Posterior cingulate gyrus (tissue), 11 donors: ENCODE measurements around the gene GALE.
A peak's percentile ranks its signal among the peaks of the same experiment; 100 is the strongest.
"Not testable (repeated sequence)": the region's sequence is repeated elsewhere in the genome, so short reads cannot be mapped to it uniquely, and the experiment has no call there.

ENCODE experiments used
- DNase-seq, 10 donors: peaks; one replicate each; pipeline versions ENCODE4 v3.0.0 to v3.0.0-alpha.2; 2020 to 2021; ENCODE audit warnings: mixed read lengths in 3 of 10
- intact Hi-C: fragments of 100-400 bp; cut with DNase I; formaldehyde crosslinking; loops from one replicate; pipeline ENCODE4 v1.15.1; 2023

GALE gene

GRCh38 chr1:23800400-23801337 is at the start of gene GALE:
GALE (minus strand) TSS chr1:23800754; CDS start chr1:23799007, 1,747 bp downstream.
- peak; percentile 93 to 99 (median 95) for DNase-seq
- intact Hi-C loops = loop anchor here (1.0 to 5.0 kb wide), 3 partner anchors 9 to 67 kb away; partner anchors contain the start of genes FUCA1, LYPLA2 and PITHD1

GRCh38 chr1:23848673-23849616 is 48.4 kb upstream of the GALE start:
- DNase-seq = no peak

GRCh38 chr1:23847482-23848095 is 47.0 kb upstream of the GALE start:
- intact Hi-C loops, DNase-seq: not testable (repeated sequence)

More at GRCh38 chr1:23848673-23849616, 48.4 kb upstream of the GALE start:
- intact Hi-C loops = no loop called here

GRCh38 chr1:23845163-23845562 is 44.6 kb upstream of the GALE start:
- no peak for DNase-seq
- intact Hi-C loops = no loop called here

- intact Hi-C loops = no loop called here
- DNase-seq = no peak
Observed at GRCh38 chr1:23843644-23844043, 43.1 kb upstream of the GALE start.

- peak in 8 of 10 donors; percentile 34 to 89 (median 44) for DNase-seq
- intact Hi-C loops = no loop called here
Observed at GRCh38 chr1:23838401-23838866, 37.9 kb upstream of the GALE start.

- no peak for DNase-seq
- intact Hi-C loops = no loop called here
Observed at GRCh38 chr1:23837908-23838307, 37.4 kb upstream of the GALE start.

GRCh38 chr1:23836037-23836436 is 35.5 kb upstream of the GALE start:
- no peak for DNase-seq
- intact Hi-C loops = no loop called here

GRCh38 chr1:23834156-23834555 is 33.6 kb upstream of the GALE start:
- DNase-seq, intact Hi-C loops: not testable (repeated sequence)

- DNase-seq = no peak
- intact Hi-C loops = loop anchor here (5.0 kb wide), 1 partner anchor 40 kb away; the partner anchor contains the start of gene FUCA1
Observed at GRCh38 chr1:23827717-23828116, 27.2 kb upstream of the GALE start.

GRCh38 chr1:23826590-23826989 is 26.0 kb upstream of the GALE start:
- intact Hi-C loops = loop anchor here (5.0 kb wide), 1 partner anchor 41 kb away; the partner anchor contains the start of gene FUCA1
- not testable (repeated sequence) for DNase-seq

GRCh38 chr1:23825762-23826522 is 25.4 kb upstream of the GALE start:
- intact Hi-C loops = loop anchor here (5.0 kb wide), 1 partner anchor 41 kb away; the partner anchor contains the start of gene FUCA1
- DNase-seq = peak in 1 of 10 donors; percentile 81

- intact Hi-C loops = loop anchor here (5.0 kb wide), 1 partner anchor 42 kb away; the partner anchor contains the start of gene FUCA1
- DNase-seq = peak; percentile 87 to 98 (median 92)
Observed at GRCh38 chr1:23825076-23825761, 24.7 kb upstream of the GALE start, which contains the start of gene HMGCL. HMGCL (minus strand) TSS chr1:23825429; CDS start chr1:23825415, 14 bp downstream.

- DNase-seq = no peak
- intact Hi-C loops = loop anchor here (5.0 kb wide), 1 partner anchor 43 kb away; the partner anchor contains the start of gene FUCA1
Observed at GRCh38 chr1:23824711-23825075, 24.1 kb upstream of the GALE start.

- DNase-seq = no peak
Observed at GRCh38 chr1:23823767-23824166, 23.2 kb upstream of the GALE start.

GRCh38 chr1:23817633-23818032 is 17.1 kb upstream of the GALE start:
- DNase-seq = no peak
- intact Hi-C loops = no loop called here

More at GRCh38 chr1:23823767-23824166, 23.2 kb upstream of the GALE start:
- intact Hi-C loops = no loop called here

GRCh38 chr1:23816906-23817305 is 16.4 kb upstream of the GALE start:
- no peak for DNase-seq
- intact Hi-C loops = no loop called here

- DNase-seq = peak in 1 of 10 donors; percentile 21
- intact Hi-C loops = no loop called here
Observed at GRCh38 chr1:23816361-23816760, 15.8 kb upstream of the GALE start.
